Keratinocyte (primary cell): ENCODE data around the gene CD207. TPM values are rescaled to one million over a fixed set of nuclear protein-coding genes. Genes with fewer than 3 reads are reported as not detected.

ENCODE experiments used
- DNase-seq: peaks from one replicate; pipeline ENCODE4 v3.0.0-alpha.2; 2011; ENCODE audit warnings: low read depth, missing footprints, low spot score
- FAIRE-seq: peaks from 2 replicates; lab custom pipeline; 2011; peaks lifted over from hg19 to GRCh38; lab: Jason Lieb, UNC
- H2AFZ ChIP-seq: 2 replicates; pipeline ENCODE4 v1.6.0; 2012; ENCODE audit warnings: low read length, control low read depth, inconsistent platforms; ENCODE audit not compliant: control insufficient read depth
- H3K27ac ChIP-seq: 2 replicates; pipeline ENCODE4 v1.5.1; 2011; ENCODE audit warnings: low read length; ENCODE audit not compliant: control insufficient read depth, insufficient read depth
- H3K27me3 ChIP-seq: 3 replicates; pipeline ENCODE4 v1.6.0; 2011; ENCODE audit warnings: low read length; ENCODE audit not compliant: control insufficient read depth, insufficient read depth; ENCODE audit errors: extremely low read depth
- H3K36me3 ChIP-seq, 2 experiments: 2 replicates in 1 of 2; 3 replicates in 1 of 2; pipeline ENCODE4 v1.5.1; 2011; ENCODE audit warnings: low read length in 2 of 2, mild to moderate bottlenecking in 1 of 2; ENCODE audit not compliant: control insufficient read depth in 2 of 2, insufficient read depth in 2 of 2; ENCODE audit errors: extremely low read depth in 1 of 2
- H3K4me1 ChIP-seq: 3 replicates; pipeline ENCODE4 v1.5.1; 2011; ENCODE audit warnings: low read length; ENCODE audit not compliant: control insufficient read depth, insufficient read depth; ENCODE audit errors: extremely low read depth
- H3K4me2 ChIP-seq: 3 replicates; pipeline ENCODE4 v1.6.0; 2011; ENCODE audit warnings: low read depth, low read length; ENCODE audit not compliant: control insufficient read depth, insufficient read depth; ENCODE audit errors: extremely low read depth
- H3K4me3 ChIP-seq, 3 experiments: fragments of 200-600 bp in 1 of 3; sonication (generic) in 1 of 3; 2 replicates in 2 of 3; 3 replicates in 1 of 3; pipeline ENCODE4 v1.5.1; 2011 to 2016; ENCODE audit warnings: low read length in 3 of 3, mild to moderate bottlenecking in 3 of 3, control low read depth in 2 of 3, inconsistent platforms in 1 of 3, low read depth in 1 of 3, mixed read lengths in 1 of 3, mixed run types in 1 of 3, moderate library complexity in 1 of 3; ENCODE audit not compliant: control insufficient read depth in 2 of 3, insufficient read depth in 2 of 3; ENCODE audit errors: extremely low read depth in 1 of 3
- H3K79me2 ChIP-seq: 2 replicates; pipeline ENCODE4 v1.6.0; 2012; ENCODE audit warnings: low read length; ENCODE audit not compliant: control insufficient read depth, insufficient read depth
- H3K9ac ChIP-seq: 3 replicates; pipeline ENCODE4 v1.6.0; 2011; ENCODE audit warnings: low read length; ENCODE audit not compliant: control insufficient read depth, insufficient read depth; ENCODE audit errors: extremely low read depth
- H3K9me1 ChIP-seq: 3 replicates; pipeline ENCODE4 v1.6.0; 2011; ENCODE audit warnings: low read length; ENCODE audit not compliant: control insufficient read depth, insufficient read depth; ENCODE audit errors: extremely low read depth
- H3K9me3 ChIP-seq: 2 replicates; pipeline ENCODE4 v1.5.1; 2012; ENCODE audit warnings: low read depth, low read length; ENCODE audit not compliant: control insufficient read depth
- H4K20me1 ChIP-seq: 3 replicates; pipeline ENCODE4 v1.6.0; 2011; ENCODE audit warnings: low read length; ENCODE audit not compliant: control insufficient read depth, insufficient read depth; ENCODE audit errors: extremely low read depth
- EZH2 ChIP-seq: IDR thresholded peaks from one replicate; pipeline ENCODE4 v1.6.1; 2012; ENCODE audit warnings: inconsistent platforms, mild to moderate bottlenecking, low read length, moderate library complexity
- dilution Hi-C: fragments of 300-500 bp; cut with MboI; formaldehyde crosslinking; loops from one replicate; pipeline ENCODE4 v1.7.0; 2020; ENCODE audit warnings: low sequenced_read_pairs; ENCODE audit not compliant: extremely low pct_ligation_motif_present
- polyA plus RNA-seq, 5 experiments: library from polyadenylated mRNA; depleted of rRNA in 3 of 5; stranded (reverse) in 3 of 5; stranded (forward) in 1 of 5; unstranded in 1 of 5; fragments of >200 nt; gene quantifications; 1 replicate in 1 of 5; 2 replicates in 3 of 5; 3 replicates in 1 of 5; pipeline versions ENCODE4 v1.2.1 to v1.2.3, GENCODE V29; 2011 to 2012; ENCODE audit warnings: missing spikeins in 2 of 5, low read depth in 1 of 5, low replicate concordance in 1 of 5
- small RNA-seq, 3 experiments: library from RNA; depleted of rRNA; stranded (forward); fragments of <200 nt; gene quantifications; one replicate each; pipeline ENCODE3, GENCODE V24; 2012; ENCODE audit warnings: low read depth in 3 of 3, low replicate concordance in 1 of 3; ENCODE audit not compliant: insufficient read length in 3 of 3
- TF ChIP-seq, protein P1 (sequence below), 3 experiments: IDR thresholded peaks in 1 of 3; conservative IDR thresholded peaks in 1 of 3; optimal IDR thresholded peaks in 1 of 3; 2 replicates in 2 of 3; 3 replicates in 1 of 3; pipeline versions ENCODE3 to v1.5.1; 2011; ENCODE audit warnings: low read length in 3 of 3, mild to moderate bottlenecking in 3 of 3, moderate library complexity in 2 of 3, control low read depth in 1 of 3, inconsistent platforms in 1 of 3; ENCODE audit not compliant: insufficient read depth in 2 of 3; ENCODE audit errors: extremely low read depth in 1 of 3

The CD207 gene
- polyA plus RNA-seq, 1 donor (not counting 4 experiments of a cell fraction or from before 2014, with no cell fraction given) = not detected

GRCh38 chr2:70784320-70784719 lies 51.3 kb downstream of the CD207 start:
- Histone ChIP-seq H3K27me3 (peaks cover 21% of the 10 kb centered on the region), H3K9me1 (no peaks in the 10 kb centered on the region), H3K9me3 (no peaks in the 10 kb centered on the region), H3K9ac (no peak overlapping the region), H3K4me1 (peaks cover 14% of the 10 kb centered on the region), H3K27ac (no peak overlapping the region), H4K20me1 (no peaks in the 10 kb centered on the region), H3K4me3 (no peak overlapping the region), H3K4me2 (no peak overlapping the region), H3K79me2 (no peaks in the 10 kb centered on the region), H3K36me3 (no peaks in the 10 kb centered on the region), H2AFZ (no peak overlapping the region)
- dilution Hi-C loops = loop anchor here (25.0 kb wide), 1 partner anchor 472 kb away; the partner anchor contains the start of gene FAM136A
- DNase-seq (no peak), FAIRE-seq (no peak)
- TF ChIP-seq, protein P1, sequence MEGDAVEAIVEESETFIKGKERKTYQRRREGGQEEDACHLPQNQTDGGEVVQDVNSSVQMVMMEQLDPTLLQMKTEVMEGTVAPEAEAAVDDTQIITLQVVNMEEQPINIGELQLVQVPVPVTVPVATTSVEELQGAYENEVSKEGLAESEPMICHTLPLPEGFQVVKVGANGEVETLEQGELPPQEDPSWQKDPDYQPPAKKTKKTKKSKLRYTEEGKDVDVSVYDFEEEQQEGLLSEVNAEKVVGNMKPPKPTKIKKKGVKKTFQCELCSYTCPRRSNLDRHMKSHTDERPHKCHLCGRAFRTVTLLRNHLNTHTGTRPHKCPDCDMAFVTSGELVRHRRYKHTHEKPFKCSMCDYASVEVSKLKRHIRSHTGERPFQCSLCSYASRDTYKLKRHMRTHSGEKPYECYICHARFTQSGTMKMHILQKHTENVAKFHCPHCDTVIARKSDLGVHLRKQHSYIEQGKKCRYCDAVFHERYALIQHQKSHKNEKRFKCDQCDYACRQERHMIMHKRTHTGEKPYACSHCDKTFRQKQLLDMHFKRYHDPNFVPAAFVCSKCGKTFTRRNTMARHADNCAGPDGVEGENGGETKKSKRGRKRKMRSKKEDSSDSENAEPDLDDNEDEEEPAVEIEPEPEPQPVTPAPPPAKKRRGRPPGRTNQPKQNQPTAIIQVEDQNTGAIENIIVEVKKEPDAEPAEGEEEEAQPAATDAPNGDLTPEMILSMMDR (optimal IDR thresholded peaks at IDR 0.05 in 1 of 3, IDR thresholded peaks at IDR 0.05 in 1 of 3, conservative IDR thresholded peaks at IDR 0.05 in 1 of 3; ENCODE audit: extremely low read depth in 1 of 3, insufficient read depth in 2 of 3, low read length in 3 of 3) = no peak
- no peak for TF ChIP-seq EZH2

Small RNAs within 50 kb of the gene (small RNA-seq; reads per million reads assigned to genes)
- 0 reads per million in 3 experiments for gene HMGN2P21

Other genes starting within 250 kb of the CD207 start
- 0.05 to 0.19 TPM in 2 of 3 replicates, not detected in the other for gene ADD2, start 67.6 kb downstream of the CD207 start, polyA plus RNA-seq
- not detected in 3 replicates for gene FIGLA, start 45.2 kb downstream of the CD207 start, polyA plus RNA-seq
- gene CLEC4F, start 15.2 kb downstream of the CD207 start, polyA plus RNA-seq = not detected in 3 replicates
- 0.04 to 0.22 TPM in 2 of 3 replicates, not detected in the other for gene VAX2, start 64.8 kb upstream of the CD207 start, polyA plus RNA-seq
- gene ATP6V1B1, start 100.1 kb upstream of the CD207 start, polyA plus RNA-seq = 0.13 TPM in 1 of 3 replicates, not detected in the others
- gene ANKRD53, start 142.8 kb upstream of the CD207 start, polyA plus RNA-seq = 0.05 to 0.15 TPM in 2 of 3 replicates, not detected in the other
- 66.3 to 78.8 TPM (median 66.6 TPM) in 3 replicates for gene TEX261, start 159.1 kb upstream of the CD207 start, polyA plus RNA-seq
- 61.5 to 89.1 TPM (median 82.9 TPM) in 3 replicates for gene NAGK, start 232.8 kb upstream of the CD207 start, polyA plus RNA-seq